ENCODE measurements around the gene MAPRE2.

GRCh38 chr18:35180455-35180854, 139.2 kb downstream of the MAPRE2 start:
- TF ChIP-seq CREB1 (IDR thresholded peaks at IDR 0.05; ENCODE audit: low read depth) = no peak
- TF ChIP-seq FOXM1 (IDR thresholded peaks at IDR 0.05; ENCODE audit: borderline replicate concordance, low read depth) = no peak
- TF ChIP-seq EP300 (IDR thresholded peaks at IDR 0.05; ENCODE audit: borderline replicate concordance) = no peak
